ENCODE results near the gene MGAT4A.
"Not testable (repeated sequence)": the region's sequence is repeated elsewhere in the genome, so short reads cannot be mapped to it uniquely, and the experiment has no call there.

The MGAT4A gene

GRCh38 chr2:98701230-98701629 is 29.7 kb downstream of the MGAT4A start:
- DNase-seq = no peak

- no peak for DNase-seq
These were observed 32.0 kb downstream of the MGAT4A start for GRCh38 chr2:98698896-98699295.

GRCh38 chr2:98697651-98698337 is 33.1 kb downstream of the MGAT4A start:
- peak; percentile 23 for DNase-seq

- DNase-seq = no peak
These were observed 34.7 kb downstream of the MGAT4A start for GRCh38 chr2:98696200-98696599.

- no peak for DNase-seq
These were observed 35.7 kb downstream of the MGAT4A start for GRCh38 chr2:98695255-98695654.

GRCh38 chr2:98693477-98693876 is 37.5 kb downstream of the MGAT4A start:
- no peak for DNase-seq

GRCh38 chr2:98692090-98693054 is 38.6 kb downstream of the MGAT4A start:
- DNase-seq = no peak

- no peak for DNase-seq
These were observed 39.6 kb downstream of the MGAT4A start for GRCh38 chr2:98691303-98691702.

- no peak for DNase-seq
These were observed 44.7 kb downstream of the MGAT4A start for GRCh38 chr2:98685930-98686887.

GRCh38 chr2:98683728-98684127 is 47.2 kb downstream of the MGAT4A start:
- no peak for DNase-seq

GRCh38 chr2:98676742-98677141 is 54.2 kb downstream of the MGAT4A start:
- DNase-seq = no peak

GRCh38 chr2:98674233-98674964 is 56.5 kb downstream of the MGAT4A start:
- no peak for DNase-seq

- DNase-seq = no peak
These were observed 61.3 kb downstream of the MGAT4A start for GRCh38 chr2:98669675-98670074.

GRCh38 chr2:98665677-98666076 is 65.3 kb downstream of the MGAT4A start:
- no peak for DNase-seq

- no peak for DNase-seq
These were observed 66.6 kb downstream of the MGAT4A start for GRCh38 chr2:98664323-98664722.

- no peak for DNase-seq
These were observed 67.3 kb downstream of the MGAT4A start for GRCh38 chr2:98663511-98664090.

GRCh38 chr2:98659491-98659840 is 71.5 kb downstream of the MGAT4A start:
- not testable (repeated sequence) for DNase-seq

GRCh38 chr2:98658816-98659490 is 72.0 kb downstream of the MGAT4A start:
- DNase-seq = no peak

GRCh38 chr2:98656800-98657199 is 74.1 kb downstream of the MGAT4A start:
- no peak for DNase-seq

GRCh38 chr2:98654699-98655495 is 76.0 kb downstream of the MGAT4A start:
- DNase-seq = peak; percentile 7
